DMS53 (cell line): ENCODE data around the gene ALG9.

Source experiments
- DNase-seq: peaks from one replicate; lab custom pipeline; 2025; lab: John Stamatoyannopoulos, UW

Gene ALG9

GRCh38 chr11:111878849-111879636, 7.7 kb upstream of the ALG9 start, which contains the start of the genes CFAP68 and FDXACB1:
Gene CFAP68, plus strand, starts transcription at chr11:111879541. Its CDS starts 20 bp downstream, at chr11:111879561.
Gene FDXACB1, minus strand, starts transcription at chr11:111879165. Its CDS starts 33 bp downstream, at chr11:111879132.
- DNase-seq: peak; percentile 99

DNA sequence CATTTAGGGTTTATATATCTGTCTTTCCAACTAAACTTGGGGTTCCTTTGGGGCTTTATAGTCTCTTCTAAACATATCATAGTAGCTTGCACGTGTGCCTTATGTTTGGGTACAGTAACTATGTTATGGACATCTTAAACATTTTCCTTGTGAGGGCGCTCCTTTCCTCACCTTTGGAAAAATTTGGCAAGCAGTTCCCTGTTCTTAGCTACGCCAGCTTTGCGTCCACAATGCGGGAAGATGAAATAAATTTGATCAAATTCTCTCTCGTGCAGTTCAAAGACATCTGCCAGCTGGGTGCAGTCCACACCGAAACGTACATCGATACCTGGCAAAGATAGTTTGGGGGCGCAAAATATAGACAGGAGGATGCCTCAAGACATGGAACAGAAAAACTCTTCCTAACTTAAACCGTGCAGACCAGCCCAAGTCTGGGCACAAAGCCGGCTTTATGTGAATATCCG, 7.0 kb upstream of the ALG9 start:
- DNase-seq: no peak

GRCh38 chr11:111871693-111872161, 346 bp upstream of the ALG9 start:
- DNase-seq: peak; percentile 41

DNA sequence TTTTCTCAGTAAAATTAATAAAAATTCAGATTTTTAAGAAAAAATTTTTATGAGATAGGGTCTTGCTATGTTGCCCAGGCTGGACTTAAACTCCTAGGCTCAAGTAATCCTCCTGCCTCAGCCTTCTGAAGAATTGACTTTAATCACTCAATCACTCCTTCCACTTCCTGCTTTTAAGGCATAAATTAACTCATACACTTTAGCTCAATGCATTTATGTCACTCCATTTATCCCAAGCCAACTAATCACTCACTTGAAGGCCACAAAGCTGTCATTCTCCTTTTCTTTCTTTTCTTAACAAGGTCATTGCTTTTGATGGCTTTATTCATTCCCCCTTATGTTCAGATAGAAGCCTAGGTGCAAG, 877 bp downstream of the ALG9 start:
- no peak for DNase-seq

- DNase-seq: no peak
Measured at GRCh38 chr11:111870113-111870512, 1.3 kb downstream of the ALG9 start.

DNA sequence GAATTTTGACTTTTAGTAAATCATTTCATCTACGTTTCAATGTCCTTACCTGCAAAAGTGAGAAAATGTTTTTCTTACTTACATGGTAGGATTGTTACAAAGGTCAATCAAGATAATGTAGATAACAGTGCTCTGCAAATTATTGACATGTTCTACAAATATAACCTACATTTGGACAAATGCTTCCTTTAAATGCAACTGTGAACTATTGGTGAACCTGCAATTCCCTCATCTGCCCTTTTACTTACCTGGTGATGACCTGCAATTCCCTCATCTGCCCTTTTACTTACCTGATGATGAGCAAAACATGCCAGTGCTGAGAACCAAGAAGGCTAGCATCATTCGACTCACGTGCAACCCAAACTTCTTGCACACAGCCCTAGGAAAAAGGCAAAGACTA, 11.1 kb downstream of the ALG9 start:
- no peak for DNase-seq

GRCh38 chr11:111855506-111855905, 15.9 kb downstream of the ALG9 start:
- DNase-seq: no peak

GRCh38 chr11:111852103-111852502, 19.3 kb downstream of the ALG9 start:
- no peak for DNase-seq

DNA sequence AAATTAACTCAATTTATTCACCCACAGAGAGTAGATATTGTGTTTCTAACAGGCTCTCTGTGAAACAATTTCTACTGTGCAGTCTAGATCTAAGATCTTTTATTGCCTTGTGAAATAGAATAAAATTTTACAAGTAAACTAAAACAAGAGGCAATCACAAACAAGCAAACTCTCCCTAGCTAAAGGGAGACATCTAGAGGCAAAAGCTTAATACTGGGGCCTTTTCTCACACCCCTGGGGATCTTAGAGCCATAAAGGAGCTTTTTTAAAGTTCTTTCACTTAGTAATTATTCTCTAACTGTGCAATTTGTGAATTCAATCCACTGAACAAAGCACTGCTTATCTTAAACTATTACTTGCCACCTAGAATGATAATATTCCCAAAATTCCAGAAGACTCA, 19.7 kb downstream of the ALG9 start:
- DNase-seq: peak; percentile 20

DNA sequence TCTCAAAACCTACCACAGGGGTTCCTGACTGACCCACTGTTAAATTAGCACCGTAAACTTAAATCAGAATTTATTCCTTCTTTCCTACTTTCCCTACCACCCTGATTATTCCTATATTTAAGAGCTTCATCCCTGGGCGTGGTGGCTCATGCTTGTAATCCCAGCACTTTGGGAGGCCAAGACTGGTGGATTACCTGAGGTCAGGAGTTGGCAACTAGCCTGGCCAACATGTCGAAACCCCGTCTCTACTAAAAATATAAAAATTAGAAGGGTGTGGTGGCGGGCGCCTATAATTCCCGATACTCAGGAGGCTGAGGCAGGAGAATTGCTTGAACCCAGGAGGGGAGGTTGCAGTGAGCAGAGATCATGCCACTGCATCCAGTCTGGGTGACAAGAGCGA, 20.3 kb downstream of the ALG9 start:
- DNase-seq: no peak

DNA sequence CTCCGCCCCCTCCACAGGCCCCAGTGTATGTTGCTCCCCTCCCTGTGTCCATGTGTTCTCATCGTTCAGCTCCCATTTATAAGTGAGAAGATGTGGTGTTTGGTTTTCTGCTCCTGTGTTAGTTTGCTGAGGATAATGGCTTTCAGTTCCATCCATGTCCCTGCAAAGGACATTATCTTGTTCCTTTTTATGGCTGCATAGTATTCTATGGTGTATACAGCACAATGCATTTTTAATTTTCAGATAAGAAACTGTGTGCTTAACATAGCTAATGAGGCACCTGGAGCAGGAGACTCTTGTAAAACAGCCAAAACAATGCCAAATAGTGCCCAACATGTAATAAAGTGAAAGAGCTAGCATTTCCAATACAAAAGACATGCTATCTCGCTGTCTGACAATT, 21.8 kb downstream of the ALG9 start:
- no peak for DNase-seq

DNA sequence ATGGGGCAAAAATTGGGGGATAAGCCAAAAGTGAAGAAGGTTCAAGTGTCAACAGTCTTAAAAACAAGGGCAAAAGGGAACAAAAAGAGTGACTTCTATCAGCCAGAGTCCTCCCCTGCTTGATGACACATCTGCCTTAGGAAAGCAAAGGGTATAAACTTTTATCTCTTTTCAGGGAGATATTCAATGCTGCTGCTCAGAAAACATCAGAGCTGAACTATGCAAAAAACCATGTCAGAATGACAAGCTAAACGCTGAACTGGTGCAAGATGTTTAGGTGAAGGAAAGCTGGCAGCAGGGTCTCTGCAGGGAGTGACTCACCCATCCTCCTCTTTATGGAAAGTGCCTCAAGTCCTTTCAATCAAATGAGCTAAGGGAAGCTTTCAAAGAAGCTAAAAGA, 24.7 kb downstream of the ALG9 start:
- DNase-seq: no peak

DNA sequence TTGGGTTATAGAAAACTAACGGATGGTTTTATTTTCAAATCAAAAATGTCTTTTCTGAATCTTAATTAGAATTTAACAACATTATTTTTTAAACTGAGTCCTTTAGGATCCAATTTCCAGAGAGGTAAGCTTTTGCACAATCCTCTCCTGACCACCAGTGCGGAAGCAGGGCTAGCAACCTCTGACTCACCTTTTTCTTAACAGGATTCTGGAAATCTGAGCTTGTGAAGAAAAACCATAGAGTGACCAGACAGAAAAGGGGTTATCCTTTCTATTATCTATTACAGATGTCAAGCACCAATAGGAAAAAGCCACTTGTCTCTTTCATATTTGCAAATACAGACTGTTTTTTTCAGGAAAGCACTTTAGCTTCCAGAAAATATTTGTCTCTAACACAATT, 25.3 kb downstream of the ALG9 start:
- no peak for DNase-seq

GRCh38 chr11:111845276-111846028, 25.9 kb downstream of the ALG9 start:
- DNase-seq: no peak

DNA sequence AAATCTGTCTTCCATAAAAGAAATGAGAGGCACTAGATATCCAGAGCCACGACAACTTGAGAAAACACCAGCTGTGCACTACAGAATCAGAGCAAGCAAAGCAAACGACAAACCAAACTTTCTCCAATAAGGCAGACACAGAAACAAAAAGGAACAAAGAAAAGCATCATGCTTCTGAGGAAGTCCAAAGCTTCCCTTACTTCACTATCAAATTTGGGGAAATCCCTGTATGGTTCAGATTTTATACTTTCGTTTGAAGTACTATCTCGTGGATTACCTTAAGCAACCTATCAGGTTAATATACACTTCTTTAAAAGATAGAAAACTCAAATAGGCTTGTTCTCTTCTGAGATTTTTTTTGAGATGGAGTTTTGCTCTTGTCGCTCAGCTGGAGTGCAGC, 27.7 kb downstream of the ALG9 start:
- no peak for DNase-seq

GRCh38 chr11:111841370-111842053, 29.9 kb downstream of the ALG9 start:
- DNase-seq: peak; percentile 88

DNA sequence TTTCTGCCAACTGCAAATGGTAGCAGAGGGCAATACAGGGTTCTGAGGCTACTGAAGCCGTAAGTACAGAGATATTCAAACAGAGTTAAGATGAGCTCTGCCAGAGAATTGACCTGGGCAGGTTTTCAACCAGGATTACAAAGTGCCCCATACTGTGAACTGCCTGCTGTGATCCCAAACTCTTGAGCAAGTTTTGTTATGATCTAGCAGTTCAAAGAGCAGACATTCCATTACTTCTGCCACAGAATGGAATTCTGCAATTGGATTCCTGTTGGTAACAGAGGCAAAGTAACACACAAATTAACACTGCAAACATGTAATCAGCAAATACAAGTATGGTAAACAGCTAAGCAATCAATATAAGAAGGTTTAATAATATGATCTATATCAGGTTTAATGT, 31.2 kb downstream of the ALG9 start:
- DNase-seq: no peak

GRCh38 chr11:111838054-111838453, 33.3 kb downstream of the ALG9 start:
- DNase-seq: no peak

- no peak for DNase-seq
Measured at GRCh38 chr11:111837366-111837891, 34.0 kb downstream of the ALG9 start.

GRCh38 chr11:111836721-111837120, 34.7 kb downstream of the ALG9 start:
- DNase-seq: no peak

DNA sequence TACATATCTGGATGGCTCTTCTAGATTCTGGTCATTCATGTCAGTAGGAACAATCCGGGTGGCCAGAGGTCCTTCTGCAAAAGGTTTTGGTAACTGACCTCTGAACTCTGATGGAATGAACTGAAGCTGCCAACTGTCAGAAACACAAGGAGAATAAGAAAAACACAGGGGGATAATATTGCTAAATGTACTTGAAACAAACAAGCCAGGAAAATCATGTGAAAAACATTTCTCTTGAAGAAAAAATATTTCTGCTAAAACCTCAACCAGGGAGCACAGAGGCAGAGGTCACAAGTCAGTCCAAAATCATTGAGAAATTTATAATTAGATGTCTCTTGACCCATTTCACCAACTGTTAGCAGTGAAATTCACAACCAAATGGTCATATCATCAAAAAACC, 35.2 kb downstream of the ALG9 start:
- no peak for DNase-seq

- DNase-seq: no peak
Measured at GRCh38 chr11:111835665-111836064, 35.7 kb downstream of the ALG9 start.
